ENCODE data around the gene EHD1.

EHD1 gene

GRCh38 chr11:64861227-64861975 is 17.0 kb downstream of the EHD1 start:
- FAIRE-seq: peak; percentile 17
- TF ChIP-seq POLR2AphosphoS5 (IDR thresholded peaks at IDR 0.05; ENCODE audit: low read depth, low read length) (no peak), POLR2A (IDR thresholded peaks at IDR 0.05; ENCODE audit: low read depth, low read length) (peak; percentile 32; the same call in 1 of the 2 replicates), TAF1 (IDR thresholded peaks at IDR 0.05; ENCODE audit: borderline replicate concordance, low read depth, low read length) (no peak)
- DNase-seq (ENCODE audit: insufficient read length): no peak

- DNase-seq (ENCODE audit: insufficient read length) (peak; percentile 84), FAIRE-seq (peak; percentile 99)
- TF ChIP-seq POLR2AphosphoS5 (IDR thresholded peaks at IDR 0.05; ENCODE audit: low read depth, low read length) (peak; percentile 66), TAF1 (IDR thresholded peaks at IDR 0.05; ENCODE audit: borderline replicate concordance, low read depth, low read length) (peak; percentile 40; the same call in 1 of the 2 replicates), POLR2A (IDR thresholded peaks at IDR 0.05; ENCODE audit: low read depth, low read length) (peak; percentile 76; the same call in 1 of the 2 replicates)
Measured at GRCh38 chr11:64859542-64860414, 18.6 kb downstream of the EHD1 start.

GRCh38 chr11:64858467-64859263 is 19.8 kb downstream of the EHD1 start:
- TF ChIP-seq TAF1 (IDR thresholded peaks at IDR 0.05; ENCODE audit: borderline replicate concordance, low read depth, low read length): no peak
- TF ChIP-seq POLR2AphosphoS5 (IDR thresholded peaks at IDR 0.05; ENCODE audit: low read depth, low read length): peak; percentile 66; the same call in 1 of the 2 replicates
- peak; percentile 32; the same call in 1 of the 2 replicates for TF ChIP-seq POLR2A (IDR thresholded peaks at IDR 0.05; ENCODE audit: low read depth, low read length)
- DNase-seq (ENCODE audit: insufficient read length) (no peak), FAIRE-seq (no peak)

- DNase-seq (ENCODE audit: insufficient read length): no peak
- no peak for TF ChIP-seq TAF1 (IDR thresholded peaks at IDR 0.05; ENCODE audit: borderline replicate concordance, low read depth, low read length)
- peak; percentile 43; the same call in 1 of the 2 replicates for TF ChIP-seq POLR2A (IDR thresholded peaks at IDR 0.05; ENCODE audit: low read depth, low read length)
- 0 out of 2 replicates have a peak, but pooled peaks have one; percentile 49 for TF ChIP-seq POLR2AphosphoS5 (IDR thresholded peaks at IDR 0.05; ENCODE audit: low read depth, low read length)
- FAIRE-seq: peak; percentile 50
Measured at GRCh38 chr11:64857485-64857884, 20.9 kb downstream of the EHD1 start.

- TF ChIP-seq POLR2A (IDR thresholded peaks at IDR 0.05; ENCODE audit: low read depth, low read length): peak; percentile 64
- TF ChIP-seq POLR2AphosphoS5 (IDR thresholded peaks at IDR 0.05; ENCODE audit: low read depth, low read length): no peak; the same call in 1 of the 2 replicates
- TF ChIP-seq TAF1 (IDR thresholded peaks at IDR 0.05; ENCODE audit: borderline replicate concordance, low read depth, low read length): peak; percentile 68
- FAIRE-seq: peak; percentile 90
- no peak for DNase-seq (ENCODE audit: insufficient read length)
Measured at GRCh38 chr11:64856382-64857227, 21.8 kb downstream of the EHD1 start.

- DNase-seq (ENCODE audit: insufficient read length) (no peak), FAIRE-seq (peak; percentile 38)
- no peak for TF ChIP-seq TAF1 (IDR thresholded peaks at IDR 0.05; ENCODE audit: borderline replicate concordance, low read depth, low read length)
- TF ChIP-seq POLR2A (IDR thresholded peaks at IDR 0.05; ENCODE audit: low read depth, low read length): peak; percentile 56; the same call in 1 of the 2 replicates
- peak; percentile 74 for TF ChIP-seq POLR2AphosphoS5 (IDR thresholded peaks at IDR 0.05; ENCODE audit: low read depth, low read length)
Measured at GRCh38 chr11:64855596-64856304, 22.7 kb downstream of the EHD1 start.

GRCh38 chr11:64854534-64855502 is 23.6 kb downstream of the EHD1 start:
- DNase-seq (ENCODE audit: insufficient read length): no peak
- peak; percentile 30 for FAIRE-seq
- TF ChIP-seq TAF1 (IDR thresholded peaks at IDR 0.05; ENCODE audit: borderline replicate concordance, low read depth, low read length) (no peak), POLR2A (IDR thresholded peaks at IDR 0.05; ENCODE audit: low read depth, low read length) (0 out of 2 replicates have a peak, but pooled peaks have one; percentile 13), POLR2AphosphoS5 (IDR thresholded peaks at IDR 0.05; ENCODE audit: low read depth, low read length) (peak; percentile 45; the same call in 1 of the 2 replicates)

GRCh38 chr11:64854157-64854533 is 24.3 kb downstream of the EHD1 start:
- TF ChIP-seq TAF1 (IDR thresholded peaks at IDR 0.05; ENCODE audit: borderline replicate concordance, low read depth, low read length) (no peak), POLR2A (IDR thresholded peaks at IDR 0.05; ENCODE audit: low read depth, low read length) (no peak), POLR2AphosphoS5 (IDR thresholded peaks at IDR 0.05; ENCODE audit: low read depth, low read length) (peak; percentile 38; the same call in 1 of the 2 replicates)
- DNase-seq (ENCODE audit: insufficient read length): no peak
- no peak for FAIRE-seq
